GM18505 (cell line): ENCODE measurements around the gene BFSP2.
A peak's percentile ranks its signal among the peaks of the same experiment; 100 is the strongest.

Source experiments
- ATAC-seq: cut with Tn5 transposase; IDR thresholded peaks from one replicate; pipeline ENCODE4 v1.9.1; 2021; ENCODE audit not compliant: unreplicated experiment
- POLR2A ChIP-seq: IDR thresholded peaks from 4 replicates; pipeline ENCODE4 v1.6.1; 2011; ENCODE audit warnings: borderline replicate concordance; ENCODE audit not compliant: insufficient read depth, insufficient read length; ENCODE audit errors: extremely low read depth

BFSP2 gene

GRCh38 chr3:133447750-133448477 lies 48.1 kb downstream of the BFSP2 start:
- TF ChIP-seq POLR2A, result no peak
- ATAC-seq, result peak; percentile 1

DNA sequence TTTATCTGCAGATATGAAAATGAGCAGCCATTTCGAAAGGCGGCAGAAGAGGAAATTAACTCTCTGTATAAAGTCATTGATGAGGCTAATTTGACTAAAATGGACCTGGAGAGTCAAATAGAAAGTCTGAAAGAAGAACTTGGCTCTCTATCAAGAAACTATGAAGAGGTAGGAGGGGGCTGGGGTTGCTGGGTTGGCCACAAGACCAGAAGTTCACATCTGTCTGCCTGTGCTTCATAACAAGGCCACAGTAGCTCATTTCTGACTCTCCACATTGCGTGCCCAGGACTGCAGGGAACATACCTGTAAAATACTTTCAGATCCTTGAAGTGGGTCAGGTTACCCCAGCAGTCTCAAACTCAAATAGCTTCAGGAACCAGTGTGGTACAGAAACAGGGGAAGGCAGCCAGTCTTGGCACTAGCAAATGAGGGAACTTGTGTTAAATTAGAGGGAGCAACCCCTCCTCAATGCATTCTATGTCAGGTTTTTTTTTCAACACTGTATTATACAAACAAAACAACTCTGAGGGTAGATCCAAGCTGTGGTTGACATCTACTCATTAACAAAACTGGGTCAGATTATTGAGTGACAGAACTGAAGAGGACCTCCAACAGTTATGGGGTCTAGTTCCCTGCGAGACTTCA lies 48.7 kb downstream of the BFSP2 start:
- TF ChIP-seq POLR2A, result peak; percentile 49
- peak; percentile 91 for ATAC-seq

- no peak for ATAC-seq
- TF ChIP-seq POLR2A, result no peak
Observed at GRCh38 chr3:133451309-133451708, 51.5 kb downstream of the BFSP2 start.

DNA sequence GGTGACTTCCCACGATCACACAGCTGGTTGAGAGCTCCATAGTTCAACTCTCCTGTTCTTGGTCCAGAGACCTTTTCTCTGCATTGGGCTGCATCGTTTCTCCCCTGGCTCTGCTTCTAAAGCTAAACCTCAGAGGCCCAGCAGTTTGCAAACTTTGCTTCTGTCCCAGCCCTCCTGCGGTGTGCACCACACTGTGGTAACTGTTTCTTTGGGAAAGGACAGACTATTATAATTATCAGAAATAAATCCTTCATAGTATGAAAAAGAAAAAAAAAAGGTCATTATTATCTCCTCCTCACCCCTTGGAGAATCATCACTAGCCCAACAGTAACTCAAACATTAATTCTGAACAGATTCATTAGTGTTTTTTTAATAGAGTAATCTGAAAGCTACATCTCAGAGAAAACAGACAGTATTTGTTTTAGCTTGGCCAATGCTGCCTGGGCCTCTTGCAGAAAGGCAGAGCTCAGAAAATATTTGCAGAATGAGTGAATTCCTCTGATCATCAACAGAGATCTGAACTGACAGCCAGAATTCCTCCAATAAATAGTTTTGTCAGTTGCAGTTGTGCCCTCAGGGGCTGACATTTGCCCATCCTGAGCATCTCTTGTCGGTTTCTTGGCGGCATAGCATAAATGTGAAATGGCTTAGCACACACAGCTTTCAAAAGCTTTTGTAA lies 52.9 kb downstream of the BFSP2 start:
- TF ChIP-seq POLR2A, result no peak
- ATAC-seq, result no peak

GRCh38 chr3:133453383-133453782 lies 53.5 kb downstream of the BFSP2 start:
- no peak for ATAC-seq
- TF ChIP-seq POLR2A, result no peak

DNA sequence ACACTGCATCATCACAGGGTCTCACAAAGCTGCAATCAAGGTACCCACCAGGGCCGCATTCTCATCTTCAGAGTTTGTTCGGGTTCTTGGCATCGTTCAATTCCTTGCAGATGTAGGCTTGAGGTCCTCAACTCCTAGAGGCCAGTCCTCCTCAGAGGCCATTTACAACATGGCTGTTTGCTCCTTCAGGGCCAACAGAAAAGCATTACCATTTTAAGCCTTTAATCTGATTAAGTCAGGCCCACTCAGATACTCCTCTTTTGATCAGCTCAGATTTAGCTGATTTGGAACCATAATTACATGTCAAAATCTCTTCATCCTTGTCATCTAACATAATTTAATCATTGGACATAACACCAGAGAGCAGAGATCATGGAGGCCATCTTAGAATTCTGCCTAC lies 55.4 kb downstream of the BFSP2 start:
- ATAC-seq, result no peak
- TF ChIP-seq POLR2A, result no peak

DNA sequence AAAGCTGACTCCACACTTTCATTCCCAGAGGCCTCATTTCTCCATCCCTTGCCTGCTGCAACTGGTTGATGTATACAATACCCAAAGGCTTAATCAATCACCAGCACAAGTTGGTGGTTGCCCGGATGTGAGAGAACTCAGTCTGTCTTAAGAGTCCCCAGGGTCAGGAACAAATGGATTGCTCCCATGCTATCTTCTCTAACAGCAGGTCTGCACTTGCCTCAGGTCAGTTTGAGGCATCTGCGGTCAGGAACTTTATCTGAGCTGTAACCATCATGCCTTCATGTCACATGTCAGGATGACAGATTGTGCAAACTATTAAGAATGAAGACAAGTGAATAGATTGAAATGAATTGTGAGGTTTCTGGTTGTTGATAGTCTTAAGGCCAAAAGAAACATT lies 56.1 kb downstream of the BFSP2 start:
- ATAC-seq, result no peak
- TF ChIP-seq POLR2A, result no peak

- ATAC-seq, result no peak
- TF ChIP-seq POLR2A, result no peak
Observed at GRCh38 chr3:133457025-133457424, 57.2 kb downstream of the BFSP2 start.

- ATAC-seq, result no peak
Observed at GRCh38 chr3:133457465-133458067, 57.7 kb downstream of the BFSP2 start.

GRCh38 chr3:133459400-133459799 lies 59.5 kb downstream of the BFSP2 start:
- no peak for TF ChIP-seq POLR2A
- ATAC-seq, result no peak

More at GRCh38 chr3:133457465-133458067, 57.7 kb downstream of the BFSP2 start:
- no peak for TF ChIP-seq POLR2A

- no peak for TF ChIP-seq POLR2A
- no peak for ATAC-seq
Observed at GRCh38 chr3:133460809-133461208, 61.0 kb downstream of the BFSP2 start.

- no peak for ATAC-seq
- no peak for TF ChIP-seq POLR2A
Observed at GRCh38 chr3:133461291-133461690, 61.4 kb downstream of the BFSP2 start.

DNA sequence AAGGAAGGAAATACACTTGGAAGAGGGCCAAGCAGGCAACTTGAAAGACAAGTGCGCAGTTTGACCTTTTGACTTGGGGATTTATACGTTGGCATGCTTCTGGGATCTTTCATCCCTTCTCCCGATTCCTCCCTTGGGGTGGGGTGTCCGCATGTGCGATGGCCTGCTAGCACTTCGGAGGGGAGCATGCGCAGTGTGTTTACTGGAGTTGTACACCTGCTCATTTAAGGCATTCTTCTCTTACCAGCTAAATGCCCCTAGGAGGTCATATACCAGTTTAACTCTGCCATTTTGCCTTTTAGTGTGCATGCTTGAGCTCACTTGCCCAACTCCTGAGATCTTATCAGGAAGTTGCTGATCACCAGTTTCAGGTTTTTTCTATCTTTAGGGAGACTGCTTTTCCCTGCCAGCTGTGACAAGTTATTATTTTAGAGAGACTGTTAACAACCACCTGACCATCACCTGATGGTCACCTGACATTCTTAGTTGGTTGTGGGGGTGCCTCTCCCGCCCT lies 63.5 kb downstream of the BFSP2 start:
- TF ChIP-seq POLR2A, result no peak
- ATAC-seq, result no peak
